Right hindlimb (tissue), 1 donor: Measurements from ENCODE around the gene GSTO2.
A peak's percentile ranks its signal among the peaks of the same experiment; 100 is the strongest.
"Not testable (repeated sequence)": the region's sequence is repeated elsewhere in the genome, so short reads cannot be mapped to it uniquely, and the experiment has no call there.

Experiments used
- DNase-seq: peaks from one replicate; pipeline ENCODE4 v3.0.0-alpha.2; 2018

GSTO2 gene

GRCh38 chr10:104268713-104269645 lies at the start of gene GSTO2:
Gene GSTO2, plus strand, starts transcription at chr10:104269184. Its CDS starts 5,732 bp downstream, at chr10:104274916.
- DNase-seq: peak; percentile 99

GRCh38 chr10:104220522-104220921 lies 48.5 kb upstream of the GSTO2 start:
- no peak for DNase-seq

- no peak for DNase-seq
These were observed 45.7 kb upstream of the GSTO2 start for GRCh38 chr10:104223304-104223703.

- no peak for DNase-seq
These were observed 38.5 kb upstream of the GSTO2 start for GRCh38 chr10:104230490-104230889.

GRCh38 chr10:104231784-104232612 lies 37.0 kb upstream of the GSTO2 start, which contains the start of gene CFAP43:
Gene CFAP43, minus strand, starts transcription at chr10:104232364. Its CDS starts 118 bp downstream, at chr10:104232246.
- peak; percentile 99 for DNase-seq

- DNase-seq: no peak
These were observed 36.3 kb upstream of the GSTO2 start for GRCh38 chr10:104232613-104233102.

- DNase-seq: no peak
These were observed 35.2 kb upstream of the GSTO2 start for GRCh38 chr10:104233817-104234216.

- DNase-seq: no peak
These were observed 34.0 kb upstream of the GSTO2 start for GRCh38 chr10:104234934-104235333.

GRCh38 chr10:104235801-104236200 lies 33.2 kb upstream of the GSTO2 start:
- no peak for DNase-seq

- no peak for DNase-seq
These were observed 28.9 kb upstream of the GSTO2 start for GRCh38 chr10:104240078-104240477.

GRCh38 chr10:104242545-104242944 lies 26.4 kb upstream of the GSTO2 start:
- DNase-seq: no peak

GRCh38 chr10:104243009-104243408 lies 26.0 kb upstream of the GSTO2 start:
- not testable (repeated sequence) for DNase-seq

GRCh38 chr10:104243512-104243911 lies 25.5 kb upstream of the GSTO2 start:
- no peak for DNase-seq

GRCh38 chr10:104245066-104245632 lies 23.8 kb upstream of the GSTO2 start:
- no peak for DNase-seq

- DNase-seq: no peak
These were observed 22.0 kb upstream of the GSTO2 start for GRCh38 chr10:104246976-104247375.

- DNase-seq: no peak
These were observed 21.4 kb upstream of the GSTO2 start for GRCh38 chr10:104247513-104248146.

- not testable (repeated sequence) for DNase-seq
These were observed 20.1 kb upstream of the GSTO2 start for GRCh38 chr10:104248931-104249330.

GRCh38 chr10:104250371-104250770 lies 18.6 kb upstream of the GSTO2 start:
- DNase-seq: no peak

- DNase-seq: no peak
These were observed 17.5 kb upstream of the GSTO2 start for GRCh38 chr10:104251443-104251842.

GRCh38 chr10:104252368-104252767 lies 16.6 kb upstream of the GSTO2 start:
- DNase-seq: no peak

- no peak for DNase-seq
These were observed 15.9 kb upstream of the GSTO2 start for GRCh38 chr10:104253106-104253505.

GRCh38 chr10:104253606-104254410 lies 15.2 kb upstream of the GSTO2 start:
- DNase-seq: no peak
